Head of caudate nucleus (tissue), 42 donors: Measurements from ENCODE around the gene ERMN.
A peak's percentile ranks its signal among the peaks of the same experiment; 100 is the strongest.
"Not testable (repeated sequence)": the region's sequence is repeated elsewhere in the genome, so short reads cannot be mapped to it uniquely, and the experiment has no call there.

Experiments used
- DNase-seq, 42 donors: peaks; one replicate each; pipeline versions ENCODE4 v3.0.0 to v3.0.0-alpha.2; 2020 to 2021; ENCODE audit warnings: mixed read lengths in 7 of 42
- intact Hi-C: fragments of 100-400 bp; cut with DNase I; formaldehyde crosslinking; loops from one replicate; pipeline ENCODE4 v1.15.0; 2022

Gene ERMN

GRCh38 chr2:157304811-157305722 lies 20.6 kb downstream of the ERMN start:
- no peak for DNase-seq
- intact Hi-C loops = loop anchor here (10.0 kb wide), 1 partner anchor 700 kb away; no protein-coding TSS in a partner anchor

GRCh38 chr2:157303612-157304011 lies 22.0 kb downstream of the ERMN start:
- no peak for DNase-seq
- intact Hi-C loops = loop anchor here (10.0 kb wide), 1 partner anchor 701 kb away; no protein-coding TSS in a partner anchor

- DNase-seq = peak in 27 of 42 donors; percentile 15 to 81 (median 56)
Measured at GRCh38 chr2:157302492-157303099, 23.0 kb downstream of the ERMN start.

GRCh38 chr2:157301307-157301706 lies 24.3 kb downstream of the ERMN start:
- no peak for DNase-seq
- intact Hi-C loops = loop anchor here (10.0 kb wide), 1 partner anchor 703 kb away; no protein-coding TSS in a partner anchor

More at GRCh38 chr2:157302492-157303099, 23.0 kb downstream of the ERMN start:
- intact Hi-C loops = loop anchor here (10.0 kb wide), 1 partner anchor 702 kb away; no protein-coding TSS in a partner anchor

GRCh38 chr2:157296958-157297357 lies 28.7 kb downstream of the ERMN start:
- no peak for DNase-seq
- intact Hi-C loops = no loop called here

GRCh38 chr2:157296490-157296889 lies 29.1 kb downstream of the ERMN start:
- intact Hi-C loops = no loop called here
- no peak for DNase-seq

- intact Hi-C loops = no loop called here
- no peak for DNase-seq
Measured at GRCh38 chr2:157292853-157293252, 32.8 kb downstream of the ERMN start.

- intact Hi-C loops = no loop called here
Measured at GRCh38 chr2:157291018-157291417, 34.6 kb downstream of the ERMN start.

GRCh38 chr2:157290525-157290924 lies 35.1 kb downstream of the ERMN start:
- intact Hi-C loops = no loop called here
- DNase-seq = no peak

More at GRCh38 chr2:157291018-157291417, 34.6 kb downstream of the ERMN start:
- DNase-seq = no peak

- intact Hi-C loops = no loop called here
- DNase-seq = no peak
Measured at GRCh38 chr2:157287160-157287559, 38.5 kb downstream of the ERMN start.

GRCh38 chr2:157283468-157283867 lies 42.2 kb downstream of the ERMN start:
- DNase-seq = no peak
- intact Hi-C loops = no loop called here

- no peak for DNase-seq
- intact Hi-C loops = no loop called here
Measured at GRCh38 chr2:157281316-157281715, 44.3 kb downstream of the ERMN start.

- intact Hi-C loops, DNase-seq: not testable (repeated sequence)
Measured at GRCh38 chr2:157279311-157279710, 46.3 kb downstream of the ERMN start.

GRCh38 chr2:157271590-157272203 lies 53.9 kb downstream of the ERMN start:
- intact Hi-C loops = no loop called here
- no peak for DNase-seq

GRCh38 chr2:157269922-157270321 lies 55.7 kb downstream of the ERMN start:
- intact Hi-C loops = no loop called here
- DNase-seq = no peak

GRCh38 chr2:157269060-157269459 lies 56.6 kb downstream of the ERMN start:
- intact Hi-C loops = no loop called here

More at GRCh38 chr2:157269060-157269459, 56.6 kb downstream of the ERMN start:
- DNase-seq = no peak
